ENCODE results near the gene DDX55. TPM values are rescaled to one million over a fixed set of nuclear protein-coding genes. Genes with fewer than 3 reads are reported as not detected.
"Not testable (repeated sequence)": the region's sequence is repeated elsewhere in the genome, so short reads cannot be mapped to it uniquely, and the experiment has no call there.

The DDX55 gene
- total and polyA plus RNA-seq, 7 donors, result 4.2 to 10.5 (median 6.4) TPM

- TF ChIP-seq CTCF (IDR thresholded peaks at IDR 0.05), result no peak
- Histone ChIP-seq H3K36me3 (ENCODE audit: insufficient read depth in 1 of 2, low read depth in 1 of 2) (no peaks in the 10 kb centered on the region), H3K4me3 (no peak overlapping the region), H3K27me3 (ENCODE audit: insufficient read depth in 3 of 3, low read length in 2 of 3) (no peaks in the 10 kb centered on the region), H3K4me1 (no peaks in the 10 kb centered on the region), H3K9me3 (no peaks in the 10 kb centered on the region), H3K27ac (no peak overlapping the region)
- ATAC-seq (peak; percentile 44 to 76 (median 70)), DNase-seq (peak; percentile 62 to 65)
- intact Hi-C loops (cut with DNase I), result no loop called here
- WGBS, 3 donors, result 23 to 33% (median 27%) methylated on average over 4 of the region's 4 CpGs
These were observed 30.5 kb upstream of the DDX55 start for GRCh38 chr12:123571343-123571813.

- no peak for TF ChIP-seq CTCF (IDR thresholded peaks at IDR 0.05)
- ATAC-seq (no peak), DNase-seq (no peak)
- H3K9me3 ChIP-seq, result no peaks in the 10 kb centered on the region
- intact Hi-C loops (cut with DNase I), result no loop called here
- no peaks in the 10 kb centered on the region for H3K4me1 ChIP-seq
- no peaks in the 10 kb centered on the region for H3K36me3 ChIP-seq (ENCODE audit: insufficient read depth in 1 of 2, low read depth in 1 of 2)
- no peak overlapping the region for H3K4me3 ChIP-seq
- WGBS, 3 donors, result 54 to 63% (median 56%) methylated on average over 2 of the region's 2 CpGs
- H3K27me3 ChIP-seq (ENCODE audit: insufficient read depth in 3 of 3, low read length in 2 of 3), result no peaks in the 10 kb centered on the region
- H3K27ac ChIP-seq, result no peak overlapping the region
These were observed 29.5 kb upstream of the DDX55 start for GRCh38 chr12:123572391-123572790.

- no peaks in the 10 kb centered on the region for H3K9me3 ChIP-seq
- DNase-seq, result no peak
- TF ChIP-seq CTCF (IDR thresholded peaks at IDR 0.05), result no peak
- H3K27me3 ChIP-seq (ENCODE audit: insufficient read depth in 3 of 3, low read length in 2 of 3), result no peaks in the 10 kb centered on the region
- ATAC-seq, result no peak
- 23 to 33% (median 26%) methylated on average over 4 of the region's 4 CpGs for WGBS, 3 donors
- no peaks in the 10 kb centered on the region for H3K4me1 ChIP-seq
- intact Hi-C loops (cut with DNase I), result no loop called here
- no peaks in the 10 kb centered on the region for H3K36me3 ChIP-seq (ENCODE audit: insufficient read depth in 1 of 2, low read depth in 1 of 2)
- no peak overlapping the region for H3K27ac ChIP-seq
- no peak overlapping the region for H3K4me3 ChIP-seq
These were observed 28.0 kb upstream of the DDX55 start for GRCh38 chr12:123573870-123574269.

GRCh38 chr12:123576611-123577010, 25.3 kb upstream of the DDX55 start:
- intact Hi-C loops (cut with DNase I), result no loop called here
- ATAC-seq (no peak), DNase-seq (no peak)
- WGBS, 3 donors, result 82 to 91% (median 86%) methylated on average over 1 of the region's 1 CpG
- H3K36me3 ChIP-seq (ENCODE audit: insufficient read depth in 1 of 2, low read depth in 1 of 2), result no peaks in the 10 kb centered on the region
- no peaks in the 10 kb centered on the region for H3K4me1 ChIP-seq
- TF ChIP-seq CTCF (IDR thresholded peaks at IDR 0.05), result no peak
- no peaks in the 10 kb centered on the region for H3K27me3 ChIP-seq (ENCODE audit: insufficient read depth in 3 of 3, low read length in 2 of 3)
- H3K4me3 ChIP-seq, result no peak overlapping the region
- no peak overlapping the region for H3K27ac ChIP-seq
- H3K9me3 ChIP-seq, result no peaks in the 10 kb centered on the region

GRCh38 chr12:123578243-123578642, 23.7 kb upstream of the DDX55 start:
- Histone ChIP-seq H3K27ac (no peak overlapping the region), H3K36me3 (ENCODE audit: insufficient read depth in 1 of 2, low read depth in 1 of 2) (no peaks in the 10 kb centered on the region), H3K4me1 (peaks cover 14% of the 10 kb centered on the region), H3K4me3 (no peak overlapping the region), H3K27me3 (ENCODE audit: insufficient read depth in 3 of 3, low read length in 2 of 3) (no peaks in the 10 kb centered on the region), H3K9me3 (no peaks in the 10 kb centered on the region)
- no peak for TF ChIP-seq CTCF (IDR thresholded peaks at IDR 0.05)
- WGBS, 3 donors, result 92 to 96% (median 93%) methylated on average over 3 of the region's 3 CpGs
- no peak for DNase-seq
- intact Hi-C loops (cut with DNase I), result no loop called here
- no peak for ATAC-seq

- H3K27me3 ChIP-seq (ENCODE audit: insufficient read depth in 3 of 3, low read length in 2 of 3); intact Hi-C loops (cut with DNase I); ATAC-seq; DNase-seq; H3K36me3 ChIP-seq (ENCODE audit: insufficient read depth in 1 of 2, low read depth in 1 of 2); H3K9me3 ChIP-seq; H3K4me3 ChIP-seq; H3K27ac ChIP-seq: not testable (repeated sequence)
- peaks cover 14% of the 10 kb centered on the region for H3K4me1 ChIP-seq
- 92 to 96% (median 95%) methylated on average over 4 of the region's 4 CpGs for WGBS, 3 donors
These were observed 23.1 kb upstream of the DDX55 start for GRCh38 chr12:123578829-123579228.
